Measurements from ENCODE around the gene KRTAP4-3. TPM values are rescaled to one million over a fixed set of nuclear protein-coding genes. Genes with fewer than 3 reads are reported as not detected.
"Not testable (repeated sequence)": the region's sequence is repeated elsewhere in the genome, so short reads cannot be mapped to it uniquely, and the experiment has no call there.

The KRTAP4-3 gene
- total and polyA plus RNA-seq, 9 donors: not detected

GRCh38 chr17:41150026-41150425 is 18.0 kb downstream of the KRTAP4-3 start:
- whole genome bisulfite sequencing, 3 donors: 81 to 85% (median 84%) methylated on average over 4 of the region's 4 CpGs
- H3K27me3 ChIP-seq: no peaks in the 10 kb centered on the region
- H3K4me1 ChIP-seq (ENCODE audit: insufficient read depth): no peaks in the 10 kb centered on the region
- no peak overlapping the region for H3K27ac ChIP-seq
- H3K9me3 ChIP-seq: no peaks in the 10 kb centered on the region
- no peak for DNase-seq
- H3K36me3 ChIP-seq: no peaks in the 10 kb centered on the region
- no peak overlapping the region for H3K4me3 ChIP-seq
- intact Hi-C loops (cut with DNase I): no loop called here
- TF ChIP-seq, protein P1, sequence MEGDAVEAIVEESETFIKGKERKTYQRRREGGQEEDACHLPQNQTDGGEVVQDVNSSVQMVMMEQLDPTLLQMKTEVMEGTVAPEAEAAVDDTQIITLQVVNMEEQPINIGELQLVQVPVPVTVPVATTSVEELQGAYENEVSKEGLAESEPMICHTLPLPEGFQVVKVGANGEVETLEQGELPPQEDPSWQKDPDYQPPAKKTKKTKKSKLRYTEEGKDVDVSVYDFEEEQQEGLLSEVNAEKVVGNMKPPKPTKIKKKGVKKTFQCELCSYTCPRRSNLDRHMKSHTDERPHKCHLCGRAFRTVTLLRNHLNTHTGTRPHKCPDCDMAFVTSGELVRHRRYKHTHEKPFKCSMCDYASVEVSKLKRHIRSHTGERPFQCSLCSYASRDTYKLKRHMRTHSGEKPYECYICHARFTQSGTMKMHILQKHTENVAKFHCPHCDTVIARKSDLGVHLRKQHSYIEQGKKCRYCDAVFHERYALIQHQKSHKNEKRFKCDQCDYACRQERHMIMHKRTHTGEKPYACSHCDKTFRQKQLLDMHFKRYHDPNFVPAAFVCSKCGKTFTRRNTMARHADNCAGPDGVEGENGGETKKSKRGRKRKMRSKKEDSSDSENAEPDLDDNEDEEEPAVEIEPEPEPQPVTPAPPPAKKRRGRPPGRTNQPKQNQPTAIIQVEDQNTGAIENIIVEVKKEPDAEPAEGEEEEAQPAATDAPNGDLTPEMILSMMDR (IDR thresholded peaks at IDR 0.05): no peak
- no peak for TF ChIP-seq POLR2A (IDR thresholded peaks at IDR 0.05)
- no peak for TF ChIP-seq EP300 (IDR thresholded peaks at IDR 0.05)

DNA sequence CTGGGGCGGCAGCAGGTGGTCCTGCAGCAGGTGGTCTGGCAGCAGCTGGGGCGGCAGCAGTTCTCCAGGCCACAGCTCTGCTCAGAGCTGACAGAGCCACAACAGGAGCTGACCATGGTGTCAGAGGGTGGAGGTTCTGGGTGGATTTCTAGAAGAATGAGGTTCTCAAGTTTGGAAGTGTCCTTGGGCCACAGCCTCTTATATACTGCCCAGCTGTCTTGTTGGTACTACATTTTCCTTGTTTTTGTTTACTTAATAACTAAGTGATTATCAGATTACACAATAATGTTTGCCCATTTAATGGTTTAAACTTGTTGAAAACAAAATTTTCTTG is 18.4 kb downstream of the KRTAP4-3 start, which contains the start of gene KRTAP4-5:
TSS of gene KRTAP4-5 (minus strand) at position 174 of the 334 bp plus-strand sequence. CDS start at position 116, 58 bp downstream.
- no peaks in the 10 kb centered on the region for H3K4me1 ChIP-seq (ENCODE audit: insufficient read depth)
- no peak within 1 kb of the TSS for H3K27ac ChIP-seq
- H3K4me3 ChIP-seq: no peak within 1 kb of the TSS
- no peaks in the 10 kb centered on the region for H3K27me3 ChIP-seq
- DNase-seq: no peak
- H3K9me3 ChIP-seq: no peaks in the 10 kb centered on the region
- intact Hi-C loops (cut with DNase I): no loop called here
- TF ChIP-seq EP300 (IDR thresholded peaks at IDR 0.05): no peak
- TF ChIP-seq, protein P1 (IDR thresholded peaks at IDR 0.05): no peak
- TF ChIP-seq POLR2A (IDR thresholded peaks at IDR 0.05): no peak
- H3K36me3 ChIP-seq: no peaks in the 10 kb centered on the region
- 48 to 56% (median 50%) methylated on average over 2 of the region's 2 CpGs for WGBS, 3 donors

GRCh38 chr17:41148971-41149651 is 18.9 kb downstream of the KRTAP4-3 start:
- H3K4me1 ChIP-seq (ENCODE audit: insufficient read depth); H3K36me3 ChIP-seq; H3K9me3 ChIP-seq; DNase-seq; H3K4me3 ChIP-seq; H3K27ac ChIP-seq; intact Hi-C loops (cut with DNase I); H3K27me3 ChIP-seq: not testable (repeated sequence)
- WGBS, 3 donors: 69 to 81% (median 70%) methylated on average over 10 of the region's 10 CpGs

DNA sequence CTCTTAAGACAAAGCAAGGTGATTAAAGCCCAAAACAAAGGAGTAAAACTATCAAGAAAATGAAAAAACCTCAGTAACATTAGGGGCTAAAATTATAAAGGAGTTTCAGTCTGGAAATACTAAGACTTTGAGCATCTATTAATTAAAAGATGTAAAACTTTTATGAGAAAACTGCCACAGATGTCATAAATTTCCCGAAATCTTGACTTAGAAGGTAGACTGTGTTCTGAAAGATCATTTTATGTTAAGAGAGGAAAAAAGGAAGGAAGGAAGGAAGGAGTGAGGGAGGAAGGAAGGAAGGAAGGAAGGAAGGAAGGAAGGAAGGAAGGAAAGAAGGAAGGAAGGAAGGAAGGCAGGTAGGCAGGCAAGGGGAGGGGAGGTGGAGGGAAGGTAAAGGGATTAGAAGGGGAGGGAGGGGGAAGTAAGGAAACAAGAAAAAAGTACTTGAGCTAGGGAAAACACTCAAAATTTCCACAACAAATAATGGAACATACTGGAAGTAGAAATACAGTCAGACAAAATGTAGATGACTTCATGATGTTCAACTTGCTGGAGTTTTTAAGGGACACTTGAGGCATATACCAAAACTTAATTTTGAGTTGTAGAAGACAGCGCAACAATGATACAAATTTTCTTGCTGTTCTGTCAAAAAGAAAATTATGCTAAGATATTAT is 20.4 kb downstream of the KRTAP4-3 start:
- no peaks in the 10 kb centered on the region for H3K4me1 ChIP-seq (ENCODE audit: insufficient read depth)
- H3K4me3 ChIP-seq: no peak overlapping the region
- intact Hi-C loops (cut with DNase I): no loop called here
- no peak for TF ChIP-seq POLR2A (IDR thresholded peaks at IDR 0.05)
- TF ChIP-seq EP300 (IDR thresholded peaks at IDR 0.05): no peak
- TF ChIP-seq, protein P1 (IDR thresholded peaks at IDR 0.05): no peak
- no peaks in the 10 kb centered on the region for H3K27me3 ChIP-seq
- no peak for DNase-seq
- H3K9me3 ChIP-seq: no peaks in the 10 kb centered on the region
- 71 to 95% (median 93%) methylated on average over 2 of the region's 2 CpGs for WGBS, 3 donors
- no peak overlapping the region for H3K27ac ChIP-seq
- H3K36me3 ChIP-seq: no peaks in the 10 kb centered on the region

GRCh38 chr17:41145261-41145660 is 22.8 kb downstream of the KRTAP4-3 start:
- TF ChIP-seq, protein P1 (IDR thresholded peaks at IDR 0.05): no peak
- no peak for TF ChIP-seq POLR2A (IDR thresholded peaks at IDR 0.05)
- no peak for TF ChIP-seq EP300 (IDR thresholded peaks at IDR 0.05)
- intact Hi-C loops (cut with DNase I): no loop called here
- 88 to 89% (median 88%) methylated on average over 2 of the region's 2 CpGs for WGBS, 3 donors

More at GRCh38 chr17:41145261-41145660, 22.8 kb downstream of the KRTAP4-3 start:
- H3K4me1 ChIP-seq (ENCODE audit: insufficient read depth): no peaks in the 10 kb centered on the region
- no peak overlapping the region for H3K4me3 ChIP-seq
- DNase-seq: no peak
- H3K9me3 ChIP-seq: no peaks in the 10 kb centered on the region
- H3K27ac ChIP-seq: no peak overlapping the region
- no peaks in the 10 kb centered on the region for H3K36me3 ChIP-seq
- H3K27me3 ChIP-seq: no peaks in the 10 kb centered on the region
